Nephron (organoid): ENCODE results near the gene RNF130.

Experiments
- H3K27ac Mint-ChIP-seq, 3 experiments: 2 replicates each; pipeline ENCODE4 v1.8.0; 2020; ENCODE audit warnings: mixed read lengths in 3 of 3, mild to moderate bottlenecking in 2 of 3, moderate library complexity in 1 of 3
- H3K27me3 Mint-ChIP-seq: 2 replicates; pipeline ENCODE4 v1.8.0; 2021; ENCODE audit warnings: low read depth, mild to moderate bottlenecking, moderate library complexity, mixed read lengths
- H3K36me3 Mint-ChIP-seq: 2 replicates; pipeline ENCODE4 v1.8.0; 2020; ENCODE audit warnings: low read depth, mixed read lengths
- H3K4me1 Mint-ChIP-seq: 2 replicates; pipeline ENCODE4 v1.8.0; 2020; ENCODE audit warnings: mixed read lengths
- H3K4me3 Mint-ChIP-seq, 3 experiments: 2 replicates each; pipeline ENCODE4 v1.8.0; 2020; ENCODE audit warnings: mild to moderate bottlenecking in 3 of 3, mixed read lengths in 3 of 3, moderate library complexity in 2 of 3
- H3K9me3 Mint-ChIP-seq: 2 replicates; pipeline ENCODE4 v1.8.0; 2020; ENCODE audit warnings: mixed read lengths
- TF ChIP-seq, protein P1 (sequence below), 3 experiments: fragments of 200-600 bp; sonication (generic); IDR thresholded peaks; one replicate each; pipeline ENCODE4 v1.5.0; 2021; ENCODE audit warnings: antibody characterized with exemption in 3 of 3; ENCODE audit not compliant: unreplicated experiment in 3 of 3

RNF130 gene

DNA sequence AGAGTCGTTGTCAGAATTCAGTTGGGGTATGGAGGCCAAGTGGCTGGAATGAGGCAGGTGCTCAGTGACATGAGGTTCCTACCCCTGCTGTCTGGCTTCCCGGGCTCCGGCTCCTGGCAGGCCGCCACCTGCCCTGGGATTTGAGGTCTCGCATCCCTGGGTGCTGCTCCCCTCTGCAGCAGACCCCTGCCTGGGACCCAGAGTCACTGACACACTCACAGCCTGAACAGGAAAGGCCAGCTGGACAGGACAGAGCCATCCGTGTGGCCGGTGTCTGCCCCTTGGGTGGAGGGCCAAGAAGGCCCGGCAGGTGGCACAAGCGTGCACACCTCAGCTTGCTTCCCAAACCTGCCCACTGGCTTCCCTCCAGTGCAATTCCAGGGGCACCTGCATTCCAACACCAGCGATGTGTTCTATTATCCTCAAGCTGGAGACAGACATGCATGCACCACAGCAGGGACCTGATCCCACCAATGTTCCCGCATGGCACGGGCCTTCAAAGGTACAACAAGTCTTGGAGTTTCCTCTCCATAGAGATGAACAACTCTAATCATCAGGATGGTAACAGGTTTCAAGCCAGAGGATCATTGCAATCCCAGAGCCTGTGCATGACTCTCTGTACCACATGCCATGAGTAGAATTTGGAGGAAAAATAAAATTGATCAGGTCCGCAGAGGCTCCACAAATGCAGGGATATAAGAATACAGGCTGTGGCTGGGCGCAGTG, 45.6 kb upstream of the RNF130 start:
- H3K27ac Mint-ChIP-seq = no peak overlapping the region
- H3K4me1 Mint-ChIP-seq = no peaks in the 10 kb centered on the region
- H3K36me3 Mint-ChIP-seq = no peaks in the 10 kb centered on the region
- TF ChIP-seq, protein P1, sequence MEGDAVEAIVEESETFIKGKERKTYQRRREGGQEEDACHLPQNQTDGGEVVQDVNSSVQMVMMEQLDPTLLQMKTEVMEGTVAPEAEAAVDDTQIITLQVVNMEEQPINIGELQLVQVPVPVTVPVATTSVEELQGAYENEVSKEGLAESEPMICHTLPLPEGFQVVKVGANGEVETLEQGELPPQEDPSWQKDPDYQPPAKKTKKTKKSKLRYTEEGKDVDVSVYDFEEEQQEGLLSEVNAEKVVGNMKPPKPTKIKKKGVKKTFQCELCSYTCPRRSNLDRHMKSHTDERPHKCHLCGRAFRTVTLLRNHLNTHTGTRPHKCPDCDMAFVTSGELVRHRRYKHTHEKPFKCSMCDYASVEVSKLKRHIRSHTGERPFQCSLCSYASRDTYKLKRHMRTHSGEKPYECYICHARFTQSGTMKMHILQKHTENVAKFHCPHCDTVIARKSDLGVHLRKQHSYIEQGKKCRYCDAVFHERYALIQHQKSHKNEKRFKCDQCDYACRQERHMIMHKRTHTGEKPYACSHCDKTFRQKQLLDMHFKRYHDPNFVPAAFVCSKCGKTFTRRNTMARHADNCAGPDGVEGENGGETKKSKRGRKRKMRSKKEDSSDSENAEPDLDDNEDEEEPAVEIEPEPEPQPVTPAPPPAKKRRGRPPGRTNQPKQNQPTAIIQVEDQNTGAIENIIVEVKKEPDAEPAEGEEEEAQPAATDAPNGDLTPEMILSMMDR (IDR thresholded peaks at IDR 0.05; ENCODE audit: unreplicated experiment in 3 of 3) = no peak
- H3K4me3 Mint-ChIP-seq = no peak overlapping the region
- no peaks in the 10 kb centered on the region for H3K27me3 Mint-ChIP-seq
- no peaks in the 10 kb centered on the region for H3K9me3 Mint-ChIP-seq

GRCh38 chr5:180116077-180116999, 44.8 kb upstream of the RNF130 start:
- H3K36me3 Mint-ChIP-seq = no peaks in the 10 kb centered on the region
- H3K4me1 Mint-ChIP-seq = no peaks in the 10 kb centered on the region
- H3K27me3 Mint-ChIP-seq = no peaks in the 10 kb centered on the region
- TF ChIP-seq, protein P1 (IDR thresholded peaks at IDR 0.05; ENCODE audit: unreplicated experiment in 3 of 3) = no peak
- H3K9me3 Mint-ChIP-seq = no peaks in the 10 kb centered on the region
- no peak overlapping the region for H3K27ac Mint-ChIP-seq
- H3K4me3 Mint-ChIP-seq = no peak overlapping the region

GRCh38 chr5:180115326-180116076, 43.9 kb upstream of the RNF130 start:
- no peaks in the 10 kb centered on the region for H3K4me1 Mint-ChIP-seq
- H3K27me3 Mint-ChIP-seq = no peaks in the 10 kb centered on the region
- H3K36me3 Mint-ChIP-seq = no peaks in the 10 kb centered on the region
- TF ChIP-seq, protein P1 (IDR thresholded peaks at IDR 0.05; ENCODE audit: unreplicated experiment in 3 of 3) = no peak
- no peak overlapping the region for H3K4me3 Mint-ChIP-seq
- no peaks in the 10 kb centered on the region for H3K9me3 Mint-ChIP-seq
- no peak overlapping the region for H3K27ac Mint-ChIP-seq

DNA sequence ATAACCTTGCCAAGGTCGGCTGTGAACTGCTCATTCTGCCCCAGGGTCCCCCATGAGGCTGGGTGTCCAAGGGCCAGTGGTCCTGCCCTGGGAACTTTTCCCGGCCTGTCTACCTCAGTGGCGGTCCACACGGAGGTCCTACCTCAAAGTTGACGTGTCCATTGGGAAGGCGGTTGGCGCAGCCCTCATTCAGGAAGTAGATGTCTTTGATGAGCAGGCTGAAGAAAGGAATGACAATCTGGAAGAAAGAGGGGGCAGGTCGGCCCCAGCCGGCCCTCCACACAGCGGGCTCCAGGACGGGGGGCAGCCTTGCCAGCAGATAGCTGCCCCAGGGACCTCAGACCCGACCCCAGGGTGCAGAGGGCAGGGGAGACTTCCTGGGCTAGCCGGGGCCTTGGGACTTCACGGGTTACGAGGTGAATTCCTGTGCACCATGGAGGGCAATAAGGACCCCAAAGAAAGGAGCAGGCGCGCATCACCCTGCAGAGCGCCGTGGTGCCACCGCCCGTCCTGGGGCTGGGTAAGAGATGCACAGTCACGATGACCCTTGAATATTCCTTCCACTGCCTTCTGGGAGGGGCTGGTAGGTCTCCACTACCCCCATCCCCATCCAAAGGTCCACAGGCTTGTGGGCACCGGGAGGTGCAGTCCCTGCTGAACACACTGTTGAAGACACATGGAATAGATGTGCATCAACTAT, 42.9 kb upstream of the RNF130 start:
- H3K27me3 Mint-ChIP-seq = no peaks in the 10 kb centered on the region
- TF ChIP-seq, protein P1 (IDR thresholded peaks at IDR 0.05; ENCODE audit: unreplicated experiment in 3 of 3) = no peak
- H3K4me1 Mint-ChIP-seq = no peaks in the 10 kb centered on the region
- no peak overlapping the region for H3K4me3 Mint-ChIP-seq
- no peaks in the 10 kb centered on the region for H3K9me3 Mint-ChIP-seq
- no peaks in the 10 kb centered on the region for H3K36me3 Mint-ChIP-seq
- H3K27ac Mint-ChIP-seq = no peak overlapping the region

DNA sequence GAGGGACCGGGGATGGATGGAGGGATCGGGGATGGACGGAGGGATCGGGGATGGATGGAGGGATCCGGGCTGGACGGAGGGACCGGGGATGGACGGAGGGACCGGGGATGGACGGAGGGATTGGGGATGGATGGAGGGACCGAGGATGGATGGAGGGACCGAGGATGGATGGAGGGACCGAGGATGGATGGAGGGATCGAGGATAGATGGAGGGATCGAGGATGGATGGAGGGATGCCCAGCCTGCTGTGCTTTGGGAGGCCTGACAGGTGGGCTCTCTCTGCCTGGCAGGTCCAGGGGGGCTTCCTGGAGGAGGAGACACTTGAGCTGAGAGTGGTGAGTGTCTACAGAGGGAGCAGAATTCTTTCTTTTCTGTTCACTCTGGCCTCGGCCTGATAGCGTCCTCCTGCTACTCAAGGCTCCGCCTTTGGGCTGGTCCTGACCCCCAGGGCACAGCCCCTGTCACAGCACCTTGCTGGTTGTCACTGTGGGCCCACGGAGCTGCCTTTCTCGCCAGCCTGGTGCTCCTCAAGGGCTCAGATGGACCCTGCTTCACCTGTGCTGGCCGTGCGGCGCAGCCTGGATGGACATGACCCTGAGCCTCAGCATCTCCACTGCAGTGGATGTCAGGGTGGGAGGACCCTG, 42.2 kb upstream of the RNF130 start:
- Mint-ChIP-seq H3K9me3 (no peaks in the 10 kb centered on the region), H3K4me1 (no peaks in the 10 kb centered on the region), H3K27ac (no peak overlapping the region), H3K27me3 (no peaks in the 10 kb centered on the region), H3K4me3 (no peak overlapping the region), H3K36me3 (no peaks in the 10 kb centered on the region)
- TF ChIP-seq, protein P1 (IDR thresholded peaks at IDR 0.05; ENCODE audit: unreplicated experiment in 3 of 3) = no peak
